ENCODE measurements around the gene CHST4.

CHST4 gene

DNA sequence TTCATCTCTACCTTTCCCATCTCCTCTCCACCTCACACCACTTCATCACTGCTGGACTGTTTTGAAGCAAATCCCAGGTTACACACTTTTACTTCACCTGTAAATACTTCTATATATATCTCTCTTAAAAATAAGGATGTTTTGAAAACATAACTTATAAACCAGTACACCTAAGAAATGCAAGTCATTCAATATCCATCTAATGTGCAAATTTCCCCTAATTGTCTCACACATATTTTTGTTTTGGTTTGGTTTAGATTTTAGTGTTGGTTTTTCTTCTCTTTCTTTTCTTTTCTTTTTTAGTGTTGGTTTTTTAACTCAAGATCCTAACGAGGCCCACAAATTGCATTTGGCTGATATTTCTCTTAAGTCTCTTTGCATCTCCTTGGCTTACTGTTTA, 19.2 kb upstream of the CHST4 start:
- TF ChIP-seq RAD21 (IDR thresholded peaks at IDR 0.05; ENCODE audit: low read depth) (no peak), USF1 (IDR thresholded peaks at IDR 0.05) (no peak), ZBTB7A (IDR thresholded peaks at IDR 0.05; ENCODE audit: low read depth) (no peak), EGR1 (IDR thresholded peaks at IDR 0.05) (no peak), REST (IDR thresholded peaks at IDR 0.05; ENCODE audit: low read depth) (no peak), CREB1 (IDR thresholded peaks at IDR 0.05; ENCODE audit: low read depth) (no peak), TCF12 (IDR thresholded peaks at IDR 0.05; ENCODE audit: low read depth) (no peak), FOXM1 (IDR thresholded peaks at IDR 0.05; ENCODE audit: borderline replicate concordance, low read depth) (no peak)

- no peak for TF ChIP-seq CREB1 (IDR thresholded peaks at IDR 0.05; ENCODE audit: low read depth)
Measured at GRCh38 chr16:71513302-71513701, 12.9 kb upstream of the CHST4 start.

GRCh38 chr16:71514476-71514875, 11.8 kb upstream of the CHST4 start:
- TF ChIP-seq YY1 (IDR thresholded peaks at IDR 0.05; ENCODE audit: low read depth) (no peak), CREB1 (IDR thresholded peaks at IDR 0.05; ENCODE audit: low read depth) (no peak), EGR1 (IDR thresholded peaks at IDR 0.05) (no peak), FOXM1 (IDR thresholded peaks at IDR 0.05; ENCODE audit: borderline replicate concordance, low read depth) (no peak), ZBTB7A (IDR thresholded peaks at IDR 0.05; ENCODE audit: low read depth) (no peak), TAF1 (IDR thresholded peaks at IDR 0.05; ENCODE audit: low read depth) (no peak), RAD21 (IDR thresholded peaks at IDR 0.05; ENCODE audit: low read depth) (no peak), TCF12 (IDR thresholded peaks at IDR 0.05; ENCODE audit: low read depth) (no peak), TEAD4 (IDR thresholded peaks at IDR 0.05) (no peak)

DNA sequence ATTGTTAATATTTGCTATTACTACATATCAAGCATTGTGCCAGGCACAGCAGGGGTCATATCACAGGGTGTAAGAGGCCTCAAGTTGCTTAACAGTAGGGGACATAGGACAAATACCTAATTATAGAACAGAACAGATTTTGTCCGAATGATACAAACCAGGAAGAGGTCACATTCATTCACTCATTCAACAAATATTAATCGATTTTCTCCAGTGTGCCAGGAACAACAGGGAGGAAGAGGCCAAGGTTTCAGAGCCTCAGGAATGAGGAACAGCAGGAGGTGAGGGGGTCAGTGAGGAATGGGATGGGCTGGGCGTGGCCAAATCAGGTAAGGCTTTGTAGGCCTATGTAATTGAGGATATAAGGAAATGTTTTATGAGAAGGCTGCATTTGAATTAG, 11.2 kb upstream of the CHST4 start:
- TF ChIP-seq CREB1 (IDR thresholded peaks at IDR 0.05; ENCODE audit: low read depth) (no peak), TCF12 (IDR thresholded peaks at IDR 0.05; ENCODE audit: low read depth) (no peak), YY1 (IDR thresholded peaks at IDR 0.05; ENCODE audit: low read depth) (no peak), MAX (IDR thresholded peaks at IDR 0.05) (no peak), TEAD4 (IDR thresholded peaks at IDR 0.05) (no peak), CEBPB (IDR thresholded peaks at IDR 0.05) (no peak), TAF1 (IDR thresholded peaks at IDR 0.05; ENCODE audit: low read depth) (no peak), RAD21 (IDR thresholded peaks at IDR 0.05; ENCODE audit: low read depth) (no peak), EP300 (IDR thresholded peaks at IDR 0.05; ENCODE audit: borderline replicate concordance) (no peak), USF1 (IDR thresholded peaks at IDR 0.05) (no peak), FOXM1 (IDR thresholded peaks at IDR 0.05; ENCODE audit: borderline replicate concordance, low read depth) (no peak), NFIC (IDR thresholded peaks at IDR 0.05) (no peak)

GRCh38 chr16:71520550-71520949, 5.7 kb upstream of the CHST4 start:
- TF ChIP-seq TCF12 (IDR thresholded peaks at IDR 0.05; ENCODE audit: low read depth) (no peak), TEAD4 (IDR thresholded peaks at IDR 0.05) (no peak), FOXM1 (IDR thresholded peaks at IDR 0.05; ENCODE audit: borderline replicate concordance, low read depth) (no peak), TAF1 (IDR thresholded peaks at IDR 0.05; ENCODE audit: low read depth) (no peak), RAD21 (IDR thresholded peaks at IDR 0.05; ENCODE audit: low read depth) (no peak), ZBTB7A (IDR thresholded peaks at IDR 0.05; ENCODE audit: low read depth) (no peak), NFIC (IDR thresholded peaks at IDR 0.05) (no peak), USF1 (IDR thresholded peaks at IDR 0.05) (no peak), EP300 (IDR thresholded peaks at IDR 0.05; ENCODE audit: borderline replicate concordance) (no peak), YY1 (IDR thresholded peaks at IDR 0.05; ENCODE audit: low read depth) (no peak)

GRCh38 chr16:71524566-71525553, 1.4 kb upstream of the CHST4 start:
- TF ChIP-seq EP300 (IDR thresholded peaks at IDR 0.05; ENCODE audit: borderline replicate concordance) (no peak), CEBPB (IDR thresholded peaks at IDR 0.05) (no peak), NFIC (IDR thresholded peaks at IDR 0.05) (no peak), TEAD4 (IDR thresholded peaks at IDR 0.05) (no peak), RAD21 (IDR thresholded peaks at IDR 0.05; ENCODE audit: low read depth) (no peak), TAF1 (IDR thresholded peaks at IDR 0.05; ENCODE audit: low read depth) (no peak), YY1 (IDR thresholded peaks at IDR 0.05; ENCODE audit: low read depth) (no peak), USF1 (IDR thresholded peaks at IDR 0.05) (no peak), TCF12 (IDR thresholded peaks at IDR 0.05; ENCODE audit: low read depth) (no peak), EGR1 (IDR thresholded peaks at IDR 0.05) (no peak), MAX (IDR thresholded peaks at IDR 0.05) (no peak), REST (IDR thresholded peaks at IDR 0.05; ENCODE audit: low read depth) (no peak), FOXM1 (IDR thresholded peaks at IDR 0.05; ENCODE audit: borderline replicate concordance, low read depth) (no peak), ZBTB7A (IDR thresholded peaks at IDR 0.05; ENCODE audit: low read depth) (no peak), CREB1 (IDR thresholded peaks at IDR 0.05; ENCODE audit: low read depth) (no peak)

All from Ishikawa (cell line).